VCaP (cell line): ENCODE data around the gene VWA8.
"Not testable (repeated sequence)": the region's sequence is repeated elsewhere in the genome, so short reads cannot be mapped to it uniquely, and the experiment has no call there.

Experiments
- H3K27ac ChIP-seq: fragments of 450-650 bp; 2 replicates; pipeline ENCODE4 v1.5.1; 2017
- TF ChIP-seq, protein P1 (sequence below): fragments of 450-650 bp; conservative IDR thresholded peaks from 2 replicates; pipeline ENCODE4 v1.5.1; 2017; ENCODE audit warnings: mild to moderate bottlenecking, moderate library complexity

The VWA8 gene

GRCh38 chr13:41548031-41548430, 412.9 kb downstream of the VWA8 start:
- no peak overlapping the region for H3K27ac ChIP-seq
- TF ChIP-seq, protein P1, sequence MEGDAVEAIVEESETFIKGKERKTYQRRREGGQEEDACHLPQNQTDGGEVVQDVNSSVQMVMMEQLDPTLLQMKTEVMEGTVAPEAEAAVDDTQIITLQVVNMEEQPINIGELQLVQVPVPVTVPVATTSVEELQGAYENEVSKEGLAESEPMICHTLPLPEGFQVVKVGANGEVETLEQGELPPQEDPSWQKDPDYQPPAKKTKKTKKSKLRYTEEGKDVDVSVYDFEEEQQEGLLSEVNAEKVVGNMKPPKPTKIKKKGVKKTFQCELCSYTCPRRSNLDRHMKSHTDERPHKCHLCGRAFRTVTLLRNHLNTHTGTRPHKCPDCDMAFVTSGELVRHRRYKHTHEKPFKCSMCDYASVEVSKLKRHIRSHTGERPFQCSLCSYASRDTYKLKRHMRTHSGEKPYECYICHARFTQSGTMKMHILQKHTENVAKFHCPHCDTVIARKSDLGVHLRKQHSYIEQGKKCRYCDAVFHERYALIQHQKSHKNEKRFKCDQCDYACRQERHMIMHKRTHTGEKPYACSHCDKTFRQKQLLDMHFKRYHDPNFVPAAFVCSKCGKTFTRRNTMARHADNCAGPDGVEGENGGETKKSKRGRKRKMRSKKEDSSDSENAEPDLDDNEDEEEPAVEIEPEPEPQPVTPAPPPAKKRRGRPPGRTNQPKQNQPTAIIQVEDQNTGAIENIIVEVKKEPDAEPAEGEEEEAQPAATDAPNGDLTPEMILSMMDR = no peak

DNA sequence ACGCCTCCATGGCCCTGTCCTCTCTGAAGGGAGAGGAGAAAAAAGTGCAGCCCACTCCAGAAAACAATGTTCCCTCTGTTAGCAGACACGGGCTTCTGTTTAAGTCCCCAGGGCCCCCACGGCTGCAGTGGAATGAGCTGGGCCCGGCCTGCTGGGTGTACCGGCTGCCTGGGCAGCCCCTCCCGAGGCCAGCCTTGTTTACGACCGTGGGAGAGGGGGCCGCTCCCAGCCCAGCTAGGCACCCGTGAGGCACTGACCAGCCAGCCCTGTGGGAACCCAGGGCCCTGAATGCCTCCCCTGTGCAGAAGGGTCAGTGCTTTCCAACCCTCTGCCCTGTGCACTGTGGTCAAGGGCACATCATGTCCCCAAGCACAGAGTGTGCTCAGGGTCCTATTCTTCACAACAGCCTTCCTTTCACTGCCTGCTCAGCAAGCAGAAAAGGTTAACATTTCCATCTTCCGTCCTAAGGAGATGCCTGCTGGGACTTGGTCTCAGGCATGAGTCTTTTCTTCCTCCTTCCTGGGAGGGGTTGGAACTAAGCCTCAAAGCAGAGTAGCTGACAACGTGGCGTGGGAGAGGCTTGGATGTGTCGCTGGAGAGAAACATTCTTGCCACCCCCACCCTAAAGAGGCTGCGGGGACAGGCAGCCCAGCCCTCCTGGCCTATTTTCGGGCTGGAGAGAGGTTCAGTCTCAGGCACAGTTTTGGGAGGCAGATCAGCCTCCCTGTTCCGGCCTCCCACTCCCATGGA, 413.5 kb downstream of the VWA8 start:
- no peak overlapping the region for H3K27ac ChIP-seq
- TF ChIP-seq, protein P1 = no peak

GRCh38 chr13:41546372-41547190, 414.3 kb downstream of the VWA8 start:
- TF ChIP-seq, protein P1 = no peak
- H3K27ac ChIP-seq = no peak overlapping the region

DNA sequence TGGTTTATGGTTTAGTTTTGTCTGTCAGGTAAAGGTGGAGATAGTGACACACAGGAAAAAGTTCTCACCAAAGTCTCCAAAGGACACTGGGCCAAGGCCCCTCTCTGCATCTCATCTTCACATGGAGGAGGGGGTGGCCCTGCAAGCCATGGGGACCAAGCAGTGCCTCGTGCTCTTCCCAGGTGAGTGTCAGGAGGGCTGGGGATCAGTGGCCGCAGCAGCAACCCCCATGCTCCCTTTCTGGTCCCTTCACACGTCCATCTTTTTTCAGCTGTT, 415.5 kb downstream of the VWA8 start:
- TF ChIP-seq, protein P1 = no peak
- H3K27ac ChIP-seq = no peak overlapping the region

GRCh38 chr13:41543664-41544300, 417.1 kb downstream of the VWA8 start:
- TF ChIP-seq, protein P1 = no peak
- no peak overlapping the region for H3K27ac ChIP-seq

DNA sequence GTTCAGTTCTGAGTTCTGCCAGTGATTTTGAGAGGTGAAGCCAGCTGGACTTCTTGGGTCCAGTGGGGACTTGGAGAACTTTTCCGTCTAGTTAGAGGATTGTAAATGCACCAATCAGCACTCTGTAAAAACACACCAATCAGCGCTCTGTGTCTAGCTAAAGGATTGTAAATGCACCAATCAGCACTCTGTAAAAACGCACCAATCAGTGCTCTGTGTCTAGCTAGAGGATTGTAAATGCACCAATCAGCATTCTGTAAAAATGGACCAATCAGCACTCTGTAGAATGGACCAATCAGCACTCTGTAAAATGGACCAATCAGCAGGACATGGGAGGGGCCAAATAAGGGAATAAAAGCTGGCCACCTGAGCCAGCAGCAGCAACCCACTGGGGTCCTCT, 418.1 kb downstream of the VWA8 start:
- not testable (repeated sequence) for H3K27ac ChIP-seq

DNA sequence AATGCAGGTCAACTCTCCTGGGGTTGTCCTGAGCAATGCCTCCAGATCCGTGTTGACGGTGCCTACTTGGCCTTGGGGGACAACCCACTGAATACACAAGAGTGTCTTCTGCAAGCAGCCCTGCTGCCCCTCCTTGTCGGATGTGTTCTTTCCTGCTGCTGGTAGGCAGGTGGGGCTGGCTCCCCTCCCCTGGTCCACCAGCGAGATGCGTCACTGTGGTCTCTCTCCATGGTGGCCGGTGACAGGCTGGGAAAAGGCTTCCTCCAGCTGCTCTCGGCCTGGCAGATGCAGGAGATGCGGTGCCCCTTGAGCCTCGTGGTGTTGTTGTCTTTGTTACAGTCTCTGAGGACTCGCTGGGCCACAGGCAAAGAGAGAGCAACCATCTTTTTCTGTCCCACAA, 418.6 kb downstream of the VWA8 start:
- H3K27ac ChIP-seq = no peak overlapping the region
- TF ChIP-seq, protein P1 = no peak
